Lung (tissue), 12 donors: ENCODE results near the gene TMEM54. TPM values are rescaled to one million over a fixed set of nuclear protein-coding genes. Genes with fewer than 3 reads are reported as not detected.

Experiments used
- ATAC-seq: fragments of 200-7000 bp; cut with Tn5 transposase; one replicate; pipeline ENCODE4 v1.9.1; 2020; ENCODE audit warnings: moderate number of reproducible peaks; ENCODE audit not compliant: insufficient read depth, low FRiP score
- DNase-seq, 3 donors: peaks; one replicate each; pipeline ENCODE4 v3.0.0-alpha.2; 2013 to 2017
- H3K27ac ChIP-seq, 2 donors: one replicate each; pipeline ENCODE4 v1.5.1; 2013; ENCODE audit warnings: mild to moderate bottlenecking in 2 of 2, moderate library complexity in 2 of 2, control low read depth in 1 of 2, inconsistent platforms in 1 of 2, low read depth in 1 of 2, low read length in 1 of 2
- H3K27me3 ChIP-seq, 3 donors: one replicate each; pipeline ENCODE4 v1.5.1; 2013; ENCODE audit warnings: low read length in 2 of 3; ENCODE audit not compliant: control insufficient read depth in 3 of 3, insufficient read depth in 3 of 3
- H3K36me3 ChIP-seq, 4 donors: one replicate each; pipeline ENCODE4 v1.5.1; 2013; ENCODE audit warnings: low read length in 4 of 4, mild to moderate bottlenecking in 1 of 4, moderate library complexity in 1 of 4; ENCODE audit not compliant: control insufficient read depth in 4 of 4, insufficient read depth in 4 of 4
- H3K4me1 ChIP-seq, 5 donors: one replicate each; pipeline ENCODE4 v1.5.1; 2013; ENCODE audit warnings: low read length in 5 of 5, mild to moderate bottlenecking in 2 of 5, moderate library complexity in 1 of 5; ENCODE audit not compliant: control insufficient read depth in 5 of 5, insufficient read depth in 5 of 5
- H3K4me3 ChIP-seq: one replicate; pipeline ENCODE4 v1.5.1; 2013; ENCODE audit warnings: mild to moderate bottlenecking, control low read depth, moderate library complexity
- H3K9ac ChIP-seq, 2 donors: one replicate each; pipeline ENCODE4 v1.5.1; 2013; ENCODE audit warnings: low read length in 2 of 2, control low read depth in 1 of 2; ENCODE audit not compliant: insufficient read depth in 1 of 2
- H3K9me3 ChIP-seq, 4 donors: one replicate each; pipeline ENCODE4 v1.5.1; 2013; ENCODE audit warnings: low read length in 3 of 4, mild to moderate bottlenecking in 1 of 4, moderate library complexity in 1 of 4; ENCODE audit not compliant: control insufficient read depth in 4 of 4, insufficient read depth in 3 of 4
- CTCF ChIP-seq: IDR thresholded peaks from 2 replicates; pipeline ENCODE4 v1.5.1; 2012; ENCODE audit warnings: mild to moderate bottlenecking; ENCODE audit errors: control extremely low read depth, extremely low read depth
- WGBS, 2 donors: extraction: QIAGEN DNeasy Blood & Tissue Kit; methylation state at CpG; one replicate each; pipeline ENCODE4 v1.1.7; 2013; 5-methylcytosine and 5-hydroxymethylcytosine counted together
- polyA plus RNA-seq, 2 donors: library from polyadenylated mRNA; stranded (reverse); fragments of 200-250 nt; gene quantifications; one replicate each; pipeline ENCODE4 v1.2.1, GENCODE V29; 2013
- total RNA-seq, 2 donors: library from RNA; depleted of rRNA in 1 of 2; stranded (reverse); fragments of >200 nt in 1 of 2; gene quantifications; one replicate each; pipeline ENCODE4 v1.2.1, GENCODE V29; 2014 to 2021
- donor health status: control.
- donor health status: control.
- donor health status: Bipolar disorder and iron deficiency.
- donor health status: healthy.
- donor health status: DM: yes; HTN: yes; CAD: no.

Gene TMEM54
- total and polyA plus RNA-seq, 4 donors: 22.4 to 56.6 (median 43.1) TPM

GRCh38 chr1:32888134-32888533 is 13.1 kb downstream of the TMEM54 start:
- TF ChIP-seq CTCF: no peak
- DNase-seq: no peak
- no peak overlapping the region for H3K9ac ChIP-seq
- peaks cover 0 to 8% (median 0%) of the 10 kb centered on the region in 5 donors for H3K4me1 ChIP-seq
- no peak overlapping the region for H3K4me3 ChIP-seq
- H3K36me3 ChIP-seq: no peaks in the 10 kb centered on the region
- 79 to 81% methylated on average over 3 of the region's 3 CpGs for WGBS, 2 donors
- no peak for ATAC-seq
- H3K27me3 ChIP-seq: peaks cover 3 to 37% (median 26%) of the 10 kb centered on the region in 3 donors
- peaks cover 0 to 6% (median 0%) of the 10 kb centered on the region in 4 donors for H3K9me3 ChIP-seq
- no peak overlapping the region for H3K27ac ChIP-seq

GRCh38 chr1:32887623-32888022 is 13.6 kb downstream of the TMEM54 start:
- no peak overlapping the region for H3K27ac ChIP-seq
- no peak overlapping the region for H3K4me3 ChIP-seq
- H3K27me3 ChIP-seq: peaks cover 3 to 37% (median 26%) of the 10 kb centered on the region in 3 donors
- WGBS, 2 donors: 77 to 81% methylated on average over 12 of the region's 12 CpGs
- H3K4me1 ChIP-seq: peaks cover 0 to 5% (median 0%) of the 10 kb centered on the region in 5 donors
- TF ChIP-seq CTCF: no peak
- DNase-seq: no peak
- no peaks in the 10 kb centered on the region for H3K36me3 ChIP-seq
- no peak for ATAC-seq
- H3K9me3 ChIP-seq: peaks cover 0 to 4% (median 0%) of the 10 kb centered on the region in 4 donors
- H3K9ac ChIP-seq: no peak overlapping the region

- Histone ChIP-seq H3K27ac (no peak overlapping the region), H3K36me3 (no peaks in the 10 kb centered on the region), H3K9ac (no peak overlapping the region), H3K4me1 (peaks cover 0 to 9% (median 0%) of the 10 kb centered on the region in 5 donors), H3K27me3 (peaks cover 3 to 37% (median 22%) of the 10 kb centered on the region in 3 donors), H3K9me3 (peaks cover 0 to 2% (median 0%) of the 10 kb centered on the region in 4 donors), H3K4me3 (no peak overlapping the region)
- ATAC-seq (no peak), DNase-seq (no peak)
- WGBS, 2 donors: 41 to 48% methylated on average over 17 to 19 of the region's 19 CpGs
- TF ChIP-seq CTCF: no peak
These were observed 14.3 kb downstream of the TMEM54 start for GRCh38 chr1:32886828-32887414.
